T-helper 1 cell treated with Interleukin-12 subunit alpha and Interleukin-12 subunit beta and Interleukin-4 antibody, amounts not matched to agents 30 ng/mL and 1 ng/mL, for 36 hours (primary cell): Measurements from ENCODE around the gene PDXDC1. TPM values are rescaled to one million over a fixed set of nuclear protein-coding genes. Genes with fewer than 3 reads are reported as not detected.
"Not testable (repeated sequence)": the region's sequence is repeated elsewhere in the genome, so short reads cannot be mapped to it uniquely, and the experiment has no call there.

Experiments
- intact Hi-C: fragments of 100-400 bp; cut with micrococcal nuclease; formaldehyde crosslinking; loops from one replicate; pipeline ENCODE4 v1.15.1; 2024
- total RNA-seq: library from RNA; stranded (reverse); gene quantifications from 2 replicates; pipeline ENCODE4 v1.2.3, GENCODE V29; 2022

PDXDC1 gene
- total RNA-seq, 1 donor from 2014 or later, result 57.8 TPM

- intact Hi-C loops, result not testable (repeated sequence)
These were observed 38.1 kb downstream of the PDXDC1 start for GRCh38 chr16:15012941-15013340.

- intact Hi-C loops, result not testable (repeated sequence)
These were observed 40.8 kb downstream of the PDXDC1 start for GRCh38 chr16:15015671-15016070.

GRCh38 chr16:15016354-15016753 lies 41.5 kb downstream of the PDXDC1 start:
- intact Hi-C loops, result not testable (repeated sequence)

- intact Hi-C loops, result not testable (repeated sequence)
These were observed 42.2 kb downstream of the PDXDC1 start for GRCh38 chr16:15016951-15017580.

GRCh38 chr16:15021429-15021828 lies 46.6 kb downstream of the PDXDC1 start:
- intact Hi-C loops, result not testable (repeated sequence)

- intact Hi-C loops, result not testable (repeated sequence)
These were observed 47.4 kb downstream of the PDXDC1 start for GRCh38 chr16:15022194-15022593.

- intact Hi-C loops, result not testable (repeated sequence)
These were observed 48.7 kb downstream of the PDXDC1 start for GRCh38 chr16:15023381-15024077.

GRCh38 chr16:15024858-15025199 lies 50.0 kb downstream of the PDXDC1 start:
- intact Hi-C loops, result not testable (repeated sequence)

GRCh38 chr16:15025234-15025951 lies 50.6 kb downstream of the PDXDC1 start:
- intact Hi-C loops, result not testable (repeated sequence)

- intact Hi-C loops, result not testable (repeated sequence)
These were observed 52.2 kb downstream of the PDXDC1 start for GRCh38 chr16:15027051-15027450.

- intact Hi-C loops, result not testable (repeated sequence)
These were observed 52.9 kb downstream of the PDXDC1 start for GRCh38 chr16:15027503-15028344.

GRCh38 chr16:15028345-15028715 lies 53.5 kb downstream of the PDXDC1 start:
- intact Hi-C loops, result not testable (repeated sequence)

- intact Hi-C loops, result not testable (repeated sequence)
These were observed 54.2 kb downstream of the PDXDC1 start for GRCh38 chr16:15028801-15029698.

- intact Hi-C loops, result not testable (repeated sequence)
These were observed 54.9 kb downstream of the PDXDC1 start for GRCh38 chr16:15029749-15030148.

GRCh38 chr16:15031179-15031578 lies 56.4 kb downstream of the PDXDC1 start:
- intact Hi-C loops, result no loop called here

- intact Hi-C loops, result no loop called here
These were observed 56.8 kb downstream of the PDXDC1 start for GRCh38 chr16:15031586-15031985.

GRCh38 chr16:15032547-15033308 lies 57.9 kb downstream of the PDXDC1 start:
- intact Hi-C loops, result no loop called here

- intact Hi-C loops, result no loop called here
These were observed 58.5 kb downstream of the PDXDC1 start for GRCh38 chr16:15033309-15033707.

- intact Hi-C loops, result no loop called here
These were observed 59.7 kb downstream of the PDXDC1 start for GRCh38 chr16:15034266-15035162.
